IMR-90 (cell line): ENCODE measurements around the gene MYBPC3. TPM values are rescaled to one million over a fixed set of nuclear protein-coding genes. Genes with fewer than 3 reads are reported as not detected.

ENCODE experiments used
- ATAC-seq: fragments of 200-7000 bp; cut with Tn5 transposase; 2 replicates; pipeline ENCODE4 v1.9.1; 2020; ENCODE audit warnings: low read depth, mild to moderate bottlenecking, moderate library complexity
- BruUV-seq: library from RNA; stranded (reverse); fragments of 400-500 nt; replicated peaks from 2 replicates; lab custom pipeline; 2021; lab: Mats Ljungman, UMichigan
- CTCF ChIA-PET: fragments of 300-600 bp; formaldehyde crosslinking; extraction: SDS; loops from one replicate; lab custom pipeline; 2021; ENCODE audit warnings: antibody characterized with exemption; lab: Yijun Ruan, JAX
- POLR2A ChIA-PET: fragments of 300-600 bp; sonication (Branson Sonifier 250); formaldehyde crosslinking; loops from one replicate; lab custom pipeline; 2022; ENCODE audit warnings: antibody characterized with exemption; ENCODE audit not compliant: unreplicated experiment; lab: Charles Lee
- DNase-seq: peaks from one replicate; pipeline ENCODE4 v3.0.0; 2013
- H2AFZ ChIP-seq: replicated peaks from 2 replicates; pipeline ENCODE3; 2013; ENCODE audit warnings: low read length, mild to moderate bottlenecking; ENCODE audit not compliant: poor library complexity
- H2AK5ac ChIP-seq: 2 replicates; pipeline ENCODE4 v1.6.1; 2013; ENCODE audit warnings: low read depth, low read length, inconsistent platforms
- H2AK9ac ChIP-seq: replicated peaks from 2 replicates; pipeline ENCODE3; 2013; ENCODE audit warnings: mild to moderate bottlenecking, low read depth, low read length, moderate library complexity; ENCODE audit not compliant: poor library complexity
- H2BK120ac ChIP-seq: 2 replicates; pipeline ENCODE4 v1.6.1; 2013; ENCODE audit warnings: low read depth, low read length, inconsistent platforms
- H2BK15ac ChIP-seq: 3 replicates; pipeline ENCODE4 v1.6.1; 2013; ENCODE audit warnings: low read depth, low read length, inconsistent platforms
- H2BK20ac ChIP-seq: 2 replicates; pipeline ENCODE4 v1.6.1; 2013; ENCODE audit warnings: low read depth, mild to moderate bottlenecking, inconsistent platforms, low read length, moderate library complexity
- H2BK5ac ChIP-seq: 2 replicates; pipeline ENCODE4 v1.6.1; 2013; ENCODE audit warnings: mild to moderate bottlenecking, low read depth, low read length, inconsistent platforms; ENCODE audit not compliant: poor library complexity, severe bottlenecking
- H3K14ac ChIP-seq: replicated peaks from 2 replicates; pipeline ENCODE4 v1.6.1; 2013; ENCODE audit warnings: low read depth, low read length, inconsistent platforms
- H3K18ac ChIP-seq: 2 replicates; pipeline ENCODE4 v1.6.1; 2013; ENCODE audit warnings: low read depth, low read length, control low read depth
- H3K23ac ChIP-seq: 2 replicates; pipeline ENCODE4 v1.6.1; 2013; ENCODE audit warnings: low read depth, low read length, inconsistent platforms
- H3K27ac ChIP-seq: 2 replicates; pipeline ENCODE4 v1.5.1; 2013; ENCODE audit warnings: mild to moderate bottlenecking, control low read depth, low read length; ENCODE audit not compliant: insufficient read depth
- H3K27me3 ChIP-seq: 2 replicates; pipeline ENCODE4 v1.6.1; 2013; ENCODE audit warnings: low read length; ENCODE audit not compliant: control insufficient read depth, insufficient read depth
- H3K36me3 ChIP-seq: 2 replicates; pipeline ENCODE4 v1.6.1; 2013; ENCODE audit warnings: low read length, mixed read lengths; ENCODE audit not compliant: control insufficient read depth, insufficient read depth
- H3K4ac ChIP-seq: 2 replicates; pipeline ENCODE4 v1.6.1; 2013; ENCODE audit warnings: low read depth, low read length, inconsistent platforms
- H3K4me1 ChIP-seq: 2 replicates; pipeline ENCODE4 v1.6.1; 2013; ENCODE audit warnings: low read length, mixed read lengths; ENCODE audit not compliant: control insufficient read depth, insufficient read depth
- H3K4me2 ChIP-seq: 2 replicates; pipeline ENCODE4 v1.6.1; 2013; ENCODE audit warnings: low read depth, mild to moderate bottlenecking, control low read depth, low read length, moderate library complexity
- H3K4me3 ChIP-seq: 2 replicates; pipeline ENCODE4 v1.5.1; 2013; ENCODE audit warnings: low read depth, mild to moderate bottlenecking, control low read depth, low read length, moderate library complexity; ENCODE audit not compliant: insufficient read depth
- H3K56ac ChIP-seq: 2 replicates; pipeline ENCODE4 v1.6.1; 2013; ENCODE audit warnings: low read length, inconsistent platforms; ENCODE audit not compliant: insufficient read depth; ENCODE audit errors: extremely low read depth
- H3K79me1 ChIP-seq, 2 experiments: 2 replicates each; pipeline ENCODE4 v1.6.1; 2013; ENCODE audit warnings: low read length in 2 of 2, inconsistent platforms in 1 of 2, low read depth in 1 of 2
- H3K9ac ChIP-seq: 2 replicates; pipeline ENCODE4 v1.6.1; 2013; ENCODE audit warnings: low read depth, low read length, control low read depth
- H3K9me1 ChIP-seq: 2 replicates; pipeline ENCODE4 v1.6.1; 2013; ENCODE audit warnings: low read length, inconsistent platforms; ENCODE audit not compliant: insufficient read depth
- H3K9me3 ChIP-seq: 2 replicates; pipeline ENCODE4 v1.6.1; 2013; ENCODE audit warnings: low read length; ENCODE audit not compliant: control insufficient read depth, insufficient read depth
- H4K20me1 ChIP-seq: 2 replicates; pipeline ENCODE4 v1.6.1; 2013; ENCODE audit warnings: low read length, inconsistent platforms; ENCODE audit not compliant: insufficient read depth
- H4K5ac ChIP-seq: 2 replicates; pipeline ENCODE4 v1.6.1; 2013; ENCODE audit warnings: mild to moderate bottlenecking, low read depth, low read length, control low read depth
- H4K8ac ChIP-seq, 2 experiments: 2 replicates each; pipeline ENCODE4 v1.6.1; 2013; ENCODE audit warnings: low read depth in 2 of 2, low read length in 2 of 2, control low read depth in 1 of 2, inconsistent platforms in 1 of 2
- H4K91ac ChIP-seq: 2 replicates; pipeline ENCODE4 v1.6.1; 2013; ENCODE audit warnings: low read depth, low read length, inconsistent platforms; ENCODE audit not compliant: insufficient read depth
- BHLHE40 ChIP-seq: fragments of 150-350 bp; IDR thresholded peaks from 2 replicates; pipeline ENCODE4 v1.6.1; 2016; ENCODE audit warnings: mild to moderate bottlenecking, low read depth, low read length
- CEBPB ChIP-seq: IDR thresholded peaks from 2 replicates; pipeline ENCODE4 v1.6.1; 2012; ENCODE audit warnings: low read depth, low read length, improper control_type of control experiment
- CHD1 ChIP-seq: IDR thresholded peaks from 2 replicates; pipeline ENCODE4 v1.6.1; 2012; ENCODE audit warnings: low read depth, low read length, improper control_type of control experiment
- ELK1 ChIP-seq: fragments of 150-350 bp; IDR thresholded peaks from 2 replicates; pipeline ENCODE4 v1.6.1; 2016; ENCODE audit warnings: low read depth, mild to moderate bottlenecking, low read length, moderate library complexity, borderline replicate concordance
- FOS ChIP-seq: fragments of 150-350 bp; IDR thresholded peaks from 2 replicates; pipeline ENCODE4 v1.6.1; 2016; ENCODE audit warnings: low read depth, low read length
- MAFK ChIP-seq: IDR thresholded peaks from 2 replicates; pipeline ENCODE4 v1.6.1; 2012; ENCODE audit warnings: low read depth, low read length, improper control_type of control experiment
- MAZ ChIP-seq: IDR thresholded peaks from 2 replicates; pipeline ENCODE4 v1.6.1; 2012; ENCODE audit warnings: low read depth, mild to moderate bottlenecking, low read length, improper control_type of control experiment, moderate library complexity, borderline replicate concordance
- MXI1 ChIP-seq: IDR thresholded peaks from 2 replicates; pipeline ENCODE4 v1.6.1; 2012; ENCODE audit warnings: low read depth, mild to moderate bottlenecking, low read length, moderate library complexity, borderline replicate concordance
- NFE2L2 ChIP-seq: fragments of 150-350 bp; IDR thresholded peaks from 2 replicates; pipeline ENCODE4 v1.6.1; 2016; ENCODE audit warnings: low read depth, mild to moderate bottlenecking, low read length
- POLR2A ChIP-seq: IDR thresholded peaks from 2 replicates; pipeline ENCODE4 v1.6.1; 2012; ENCODE audit warnings: mild to moderate bottlenecking, low read depth, low read length
- RAD21 ChIP-seq: IDR thresholded peaks from 2 replicates; pipeline ENCODE4 v1.6.1; 2012; ENCODE audit warnings: low read length, improper control_type of control experiment
- RCOR1 ChIP-seq: IDR thresholded peaks from 2 replicates; pipeline ENCODE4 v1.6.1; 2012; ENCODE audit warnings: mild to moderate bottlenecking, low read length, improper control_type of control experiment; ENCODE audit not compliant: insufficient replicate concordance
- RFX5 ChIP-seq: IDR thresholded peaks from 2 replicates; pipeline ENCODE4 v1.8.0; 2012; ENCODE audit warnings: low read depth, mild to moderate bottlenecking, low read length, moderate library complexity
- SMC3 ChIP-seq: fragments of 150-350 bp; IDR thresholded peaks from 2 replicates; pipeline ENCODE4 v1.6.1; 2016; ENCODE audit warnings: low read depth, mild to moderate bottlenecking, antibody characterized with exemption, low read length, moderate library complexity
- WGBS, 2 experiments: methylation state at CpG; one replicate each; pipeline versions ENCODE4 v1.1.5 to v1.1.7; 2013; ENCODE audit warnings: missing lambda C conversion rate in 2 of 2; ENCODE audit not compliant: insufficient read length in 1 of 2; ENCODE audit errors: extremely low coverage in 2 of 2; 5-methylcytosine and 5-hydroxymethylcytosine counted together
- dilution Hi-C: fragments of 300-500 bp; cut with HindIII; formaldehyde crosslinking; loops from one replicate; pipeline ENCODE4 v1.14.3; 2018; ENCODE audit warnings: low sequenced_read_pairs; ENCODE audit not compliant: unreplicated experiment
- in situ Hi-C: fragments of 300-500 bp; cut with MboI; formaldehyde crosslinking; loops from 3 replicates; pipeline ENCODE4 v1.14.3; 2019; ENCODE audit warnings: low sequenced_read_pairs, inconsistent platforms, mixed read lengths
- intact Hi-C: fragments of 100-400 bp; cut with micrococcal nuclease; formaldehyde crosslinking; loops from 2 replicates; pipeline ENCODE4 v1.10.0; 2022
- polyA plus RNA-seq, 3 experiments: library from polyadenylated mRNA; depleted of rRNA; stranded (reverse); fragments of >200 nt; gene quantifications; 2 replicates each; pipeline ENCODE4 v1.2.3, GENCODE V29; 2012; ENCODE audit warnings: low replicate concordance in 1 of 3
- total RNA-seq: library from RNA; depleted of rRNA; stranded (reverse); fragments of >200 nt; gene quantifications from 2 replicates; pipeline ENCODE4 v1.2.3, GENCODE V29; 2012
- TF ChIP-seq, protein P1 (sequence below): conservative IDR thresholded peaks from 2 replicates; pipeline ENCODE4 v1.5.1; 2012; ENCODE audit warnings: mild to moderate bottlenecking, low read depth, low read length, improper control_type of control experiment
- TF ChIP-seq, protein P2 (sequence below): fragments of 150-350 bp; IDR thresholded peaks from 2 replicates; pipeline ENCODE4 v1.6.1; 2017; ENCODE audit warnings: mild to moderate bottlenecking, antibody characterized with exemption, low read length, low read depth

Gene MYBPC3
- total and polyA plus RNA-seq, 2 of the 4 experiments (the other 2 are of a cell fraction) = not detected

- Histone ChIP-seq H3K9me1 (peaks cover 3% of the 10 kb centered on the region; the same call in 1 of the 2 replicates), H3K79me1 (peaks cover 0 to 3% of the 10 kb centered on the region in 2 experiments; a peak in 1 of 4 replicates), H3K56ac (no peak overlapping the region), H4K5ac (no peak overlapping the region), H2BK20ac (no peak overlapping the region), H3K4me3 (no peak overlapping the region), H2BK120ac (no peak overlapping the region), H3K36me3 (peaks cover 13% of the 10 kb centered on the region), H4K91ac (no peak overlapping the region), H3K27ac (no peak overlapping the region), H4K20me1 (no peaks in the 10 kb centered on the region), H2AFZ (no peak overlapping the region), H2AK5ac (no peak overlapping the region), H2BK5ac (no peak overlapping the region), H2AK9ac (no peak overlapping the region), H3K4me2 (no peak overlapping the region), H3K9ac (no peak overlapping the region), H4K8ac (no peak overlapping the region), H3K18ac (no peak overlapping the region), H3K27me3 (no peaks in the 10 kb centered on the region), H3K9me3 (no peaks in the 10 kb centered on the region), H3K23ac (no peak overlapping the region), H3K4me1 (no peaks in the 10 kb centered on the region), H2BK15ac (no peak overlapping the region), H3K14ac (no peak overlapping the region), H3K4ac (no peak overlapping the region)
- CTCF ChIA-PET = no interaction called here
- POLR2A ChIA-PET = no interaction called here
- dilution Hi-C loops = no loop called here
- in situ Hi-C loops = no loop called here
- ATAC-seq (no peak), DNase-seq (no peak)
- no peak for TF ChIP-seq CEBPB
- no peak for TF ChIP-seq MXI1
- no peak for TF ChIP-seq SMC3
- TF ChIP-seq POLR2A = no peak
- TF ChIP-seq, protein P1, sequence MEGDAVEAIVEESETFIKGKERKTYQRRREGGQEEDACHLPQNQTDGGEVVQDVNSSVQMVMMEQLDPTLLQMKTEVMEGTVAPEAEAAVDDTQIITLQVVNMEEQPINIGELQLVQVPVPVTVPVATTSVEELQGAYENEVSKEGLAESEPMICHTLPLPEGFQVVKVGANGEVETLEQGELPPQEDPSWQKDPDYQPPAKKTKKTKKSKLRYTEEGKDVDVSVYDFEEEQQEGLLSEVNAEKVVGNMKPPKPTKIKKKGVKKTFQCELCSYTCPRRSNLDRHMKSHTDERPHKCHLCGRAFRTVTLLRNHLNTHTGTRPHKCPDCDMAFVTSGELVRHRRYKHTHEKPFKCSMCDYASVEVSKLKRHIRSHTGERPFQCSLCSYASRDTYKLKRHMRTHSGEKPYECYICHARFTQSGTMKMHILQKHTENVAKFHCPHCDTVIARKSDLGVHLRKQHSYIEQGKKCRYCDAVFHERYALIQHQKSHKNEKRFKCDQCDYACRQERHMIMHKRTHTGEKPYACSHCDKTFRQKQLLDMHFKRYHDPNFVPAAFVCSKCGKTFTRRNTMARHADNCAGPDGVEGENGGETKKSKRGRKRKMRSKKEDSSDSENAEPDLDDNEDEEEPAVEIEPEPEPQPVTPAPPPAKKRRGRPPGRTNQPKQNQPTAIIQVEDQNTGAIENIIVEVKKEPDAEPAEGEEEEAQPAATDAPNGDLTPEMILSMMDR = no peak
- TF ChIP-seq, protein P2, sequence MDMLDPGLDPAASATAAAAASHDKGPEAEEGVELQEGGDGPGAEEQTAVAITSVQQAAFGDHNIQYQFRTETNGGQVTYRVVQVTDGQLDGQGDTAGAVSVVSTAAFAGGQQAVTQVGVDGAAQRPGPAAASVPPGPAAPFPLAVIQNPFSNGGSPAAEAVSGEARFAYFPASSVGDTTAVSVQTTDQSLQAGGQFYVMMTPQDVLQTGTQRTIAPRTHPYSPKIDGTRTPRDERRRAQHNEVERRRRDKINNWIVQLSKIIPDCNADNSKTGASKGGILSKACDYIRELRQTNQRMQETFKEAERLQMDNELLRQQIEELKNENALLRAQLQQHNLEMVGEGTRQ = no peak
- TF ChIP-seq ELK1 = no peak
- no peak for TF ChIP-seq BHLHE40
- TF ChIP-seq NFE2L2 = no peak
- no peak for TF ChIP-seq MAZ
- no peak for TF ChIP-seq MAFK
- TF ChIP-seq CHD1 = no peak
- TF ChIP-seq FOS = no peak
- no peak for TF ChIP-seq RCOR1
- TF ChIP-seq RFX5 = no peak
- TF ChIP-seq RAD21 = no peak
- WGBS, 2 experiments = no CpG with 5 or more reads among the region's 2 CpGs
- no TSS peak for BruUV-seq
- intact Hi-C loops = loop anchor here (5.0 kb wide), 1 partner anchor 41 kb away; no protein-coding TSS in a partner anchor
Observed at GRCh38 chr11:47318166-47318565, 34.3 kb downstream of the MYBPC3 start.
